ENCODE results near the gene ADAMTS9. TPM values are rescaled to one million over a fixed set of nuclear protein-coding genes. Genes with fewer than 3 reads are reported as not detected.

ADAMTS9 gene
- total RNA-seq, 6 donors from 2014 or later: 12.3 to 54.9 (median 26.6) TPM

GRCh38 chr3:64696896-64697295 lies 9.1 kb upstream of the ADAMTS9 start:
- no peak overlapping the region for H3K27ac ChIP-seq
- TF ChIP-seq POLR2AphosphoS5 (IDR thresholded peaks at IDR 0.05): no peak
- TF ChIP-seq POLR2A (IDR thresholded peaks at IDR 0.05): no peak
- TF ChIP-seq CTCF (IDR thresholded peaks at IDR 0.05): no peak
- no peak for TF ChIP-seq EP300 (IDR thresholded peaks at IDR 0.05)
- no peak for ATAC-seq (ENCODE audit: low FRiP score in 2 of 2)
- no peak for DNase-seq
- 70 to 84% methylated on average over 2 of the region's 2 CpGs for WGBS, 2 donors
- no peak overlapping the region for H3K4me3 ChIP-seq
- no peaks in the 10 kb centered on the region for H3K9me3 ChIP-seq
- no peaks in the 10 kb centered on the region for H3K27me3 ChIP-seq
- peaks cover 0 to 5% (median 0%) of the 10 kb centered on the region in 4 donors for H3K4me1 ChIP-seq
- no peaks in the 10 kb centered on the region for H3K36me3 ChIP-seq

GRCh38 chr3:64694114-64694513 lies 6.3 kb upstream of the ADAMTS9 start:
- Histone ChIP-seq H3K27me3 (no peaks in the 10 kb centered on the region), H3K36me3 (no peaks in the 10 kb centered on the region), H3K9me3 (no peaks in the 10 kb centered on the region), H3K4me3 (no peak overlapping the region), H3K27ac (no peak overlapping the region), H3K4me1 (peaks cover 0 to 5% (median 3%) of the 10 kb centered on the region in 4 donors)
- ATAC-seq (ENCODE audit: low FRiP score in 2 of 2) (no peak), DNase-seq (no peak)
- TF ChIP-seq POLR2AphosphoS5 (IDR thresholded peaks at IDR 0.05): no peak
- no peak for TF ChIP-seq POLR2A (IDR thresholded peaks at IDR 0.05)
- TF ChIP-seq CTCF (IDR thresholded peaks at IDR 0.05): no peak
- TF ChIP-seq EP300 (IDR thresholded peaks at IDR 0.05): no peak
- 92 to 94% methylated on average over 2 of the region's 2 CpGs for WGBS, 2 donors

- H3K27me3 ChIP-seq: no peaks in the 10 kb centered on the region
- no peak for TF ChIP-seq POLR2AphosphoS5 (IDR thresholded peaks at IDR 0.05)
- TF ChIP-seq EP300 (IDR thresholded peaks at IDR 0.05): no peak
- no peak for TF ChIP-seq POLR2A (IDR thresholded peaks at IDR 0.05)
- TF ChIP-seq CTCF (IDR thresholded peaks at IDR 0.05): no peak
- H3K36me3 ChIP-seq: no peaks in the 10 kb centered on the region
- ATAC-seq (ENCODE audit: low FRiP score in 2 of 2) (no peak), DNase-seq (no peak)
- peaks cover 0 to 9% (median 7%) of the 10 kb centered on the region in 4 donors for H3K4me1 ChIP-seq
- no peaks in the 10 kb centered on the region for H3K9me3 ChIP-seq
- WGBS, 2 donors: 62 to 73% methylated on average over 3 of the region's 3 CpGs
- H3K4me3 ChIP-seq: no peak overlapping the region
- H3K27ac ChIP-seq: no peak overlapping the region
Observed at GRCh38 chr3:64693031-64693430, 5.2 kb upstream of the ADAMTS9 start.

GRCh38 chr3:64691051-64691450 lies 3.3 kb upstream of the ADAMTS9 start:
- no peaks in the 10 kb centered on the region for H3K9me3 ChIP-seq
- peaks cover 0 to 19% (median 7%) of the 10 kb centered on the region in 4 donors for H3K4me1 ChIP-seq
- 41 to 44% methylated on average over 3 of the region's 3 CpGs for WGBS, 2 donors
- no peak overlapping the region for H3K4me3 ChIP-seq
- TF ChIP-seq EP300 (IDR thresholded peaks at IDR 0.05) (peak in 1 of 4 donors; percentile 40), POLR2AphosphoS5 (IDR thresholded peaks at IDR 0.05) (peak; percentile 39 to 45), POLR2A (IDR thresholded peaks at IDR 0.05) (no peak)
- DNase-seq: peak in 1 of 2 donors; percentile 22
- no peak for ATAC-seq (ENCODE audit: low FRiP score in 2 of 2)
- H3K27ac ChIP-seq: no peak overlapping the region
- no peaks in the 10 kb centered on the region for H3K27me3 ChIP-seq
- no peaks in the 10 kb centered on the region for H3K36me3 ChIP-seq

- H3K4me3 ChIP-seq: peak overlapping the region; percentile 53 to 72 (median 64)
- H3K9me3 ChIP-seq: no peaks in the 10 kb centered on the region
- ATAC-seq (ENCODE audit: low FRiP score in 2 of 2) (peak in 1 of 2 donors; percentile 9), DNase-seq (peak in 1 of 2 donors; percentile 21)
- H3K27ac ChIP-seq: peak overlapping the region; percentile 91 to 95 (median 94)
- peaks cover 0 to 26% (median 4%) of the 10 kb centered on the region in 4 donors for H3K4me1 ChIP-seq
- no peaks in the 10 kb centered on the region for H3K27me3 ChIP-seq
- 1 to 5% methylated on average over 6 to 22 of the region's 42 CpGs for WGBS, 2 donors
- TF ChIP-seq POLR2AphosphoS5 (IDR thresholded peaks at IDR 0.05) (no peak), POLR2A (IDR thresholded peaks at IDR 0.05) (no peak), CTCF (IDR thresholded peaks at IDR 0.05) (no peak), EP300 (IDR thresholded peaks at IDR 0.05) (no peak)
- peaks cover 0 to 5% (median 0%) of the 10 kb centered on the region in 4 donors for H3K36me3 ChIP-seq
Observed at GRCh38 chr3:64687086-64687780, 567 bp downstream of the ADAMTS9 start.

Measured in upper lobe of left lung (tissue), 6 donors.